SU-DHL-6 (cell line): Measurements from ENCODE around the gene PLRG1.

Experiments
- CTCF ChIP-seq: fragments of 200-600 bp; sonication (generic); IDR thresholded peaks from one replicate; pipeline ENCODE4 v1.5.1; 2017; ENCODE audit warnings: antibody characterized with exemption, mild to moderate bottlenecking, low read length, moderate library complexity; ENCODE audit not compliant: insufficient read depth, poor library complexity, severe bottlenecking
- EZH2phosphoT487 ChIP-seq: fragments of 200-600 bp; sonication (generic), shearing (Covaris generic); conservative IDR thresholded peaks from 2 replicates; pipeline ENCODE4 v1.6.1; 2018; ENCODE audit warnings: mild to moderate bottlenecking, antibody characterized with exemption, low read length, moderate library complexity, mixed read lengths

GRCh38 chr4:154583230-154583629 is 33.0 kb upstream of the PLRG1 start:
- TF ChIP-seq CTCF (no peak), EZH2phosphoT487 (no peak)
